Neuronal stem cell (in vitro differentiated cells): Measurements from ENCODE around the gene FCGR1A.
"Not testable (repeated sequence)": the region's sequence is repeated elsewhere in the genome, so short reads cannot be mapped to it uniquely, and the experiment has no call there.

ENCODE experiments used
- DNase-seq: peaks from one replicate; pipeline ENCODE4 v3.0.0-alpha.2; 2013; ENCODE audit warnings: low spot score
- H2AFZ ChIP-seq: one replicate; pipeline ENCODE4 v1.6.1; 2013; ENCODE audit warnings: mild to moderate bottlenecking, low read length, inconsistent platforms
- H2AK5ac ChIP-seq: 2 replicates; pipeline ENCODE4 v1.6.1; 2013; ENCODE audit warnings: low read depth, mild to moderate bottlenecking, inconsistent platforms, low read length, moderate library complexity, mixed read lengths
- H2BK120ac ChIP-seq: 2 replicates; pipeline ENCODE4 v1.6.1; 2013; ENCODE audit warnings: low read depth, mild to moderate bottlenecking, inconsistent platforms, low read length, moderate library complexity, mixed read lengths
- H2BK12ac ChIP-seq: one replicate; pipeline ENCODE4 v1.6.1; 2013; ENCODE audit warnings: low read length, inconsistent platforms
- H2BK15ac ChIP-seq: 2 replicates; pipeline ENCODE4 v1.6.1; 2013; ENCODE audit warnings: mild to moderate bottlenecking, low read length, inconsistent platforms, mixed read lengths
- H2BK5ac ChIP-seq: one replicate; pipeline ENCODE4 v1.6.1; 2013; ENCODE audit warnings: inconsistent platforms, mild to moderate bottlenecking, low read length, moderate library complexity
- H3K14ac ChIP-seq: one replicate; pipeline ENCODE4 v1.6.1; 2013; ENCODE audit warnings: low read length, inconsistent platforms
- H3K18ac ChIP-seq: 2 replicates; pipeline ENCODE4 v1.6.1; 2013; ENCODE audit warnings: low read length, inconsistent platforms
- H3K23ac ChIP-seq: 2 replicates; pipeline ENCODE4 v1.6.1; 2013; ENCODE audit warnings: low read depth, mild to moderate bottlenecking, mixed read lengths, low read length, inconsistent platforms; ENCODE audit not compliant: poor library complexity
- H3K27ac ChIP-seq: replicated peaks from 3 replicates; pipeline ENCODE4 v1.5.1; 2013; ENCODE audit warnings: low read length, inconsistent platforms
- H3K27me3 ChIP-seq, 3 experiments: 2 replicates each; pipeline ENCODE4 v1.6.1; 2013; ENCODE audit warnings: low read length in 3 of 3, mild to moderate bottlenecking in 2 of 3, inconsistent platforms in 1 of 3, low read depth in 1 of 3, mixed read lengths in 1 of 3, moderate library complexity in 1 of 3; ENCODE audit not compliant: control insufficient read depth in 3 of 3, insufficient read depth in 3 of 3
- H3K36me3 ChIP-seq, 2 donors: replicated peaks in 1 of 2; 2 replicates each; pipeline ENCODE4 v1.6.1; 2013; ENCODE audit warnings: low read length in 2 of 2; ENCODE audit not compliant: control insufficient read depth in 2 of 2, insufficient read depth in 2 of 2
- H3K4ac ChIP-seq: 2 replicates; pipeline ENCODE4 v1.6.1; 2013; ENCODE audit warnings: inconsistent platforms, mild to moderate bottlenecking, low read length, moderate library complexity
- H3K4me1 ChIP-seq, 2 donors: 1 replicate in 1 of 2; 2 replicates in 1 of 2; pipeline ENCODE4 v1.6.1; 2013; ENCODE audit warnings: low read length in 2 of 2, low read depth in 1 of 2; ENCODE audit not compliant: control insufficient read depth in 2 of 2, insufficient read depth in 1 of 2
- H3K4me2 ChIP-seq: one replicate; pipeline ENCODE4 v1.6.1; 2013; ENCODE audit warnings: mild to moderate bottlenecking, low read length, inconsistent platforms; ENCODE audit not compliant: insufficient read depth, poor library complexity, severe bottlenecking
- H3K4me3 ChIP-seq, 2 donors: 2 replicates each; pipeline ENCODE4 v1.5.1; 2013; ENCODE audit warnings: low read length in 2 of 2, mild to moderate bottlenecking in 2 of 2, inconsistent platforms in 1 of 2, moderate library complexity in 1 of 2
- H3K79me1 ChIP-seq: one replicate; pipeline ENCODE4 v1.6.1; 2013; ENCODE audit warnings: low read depth, mild to moderate bottlenecking, inconsistent platforms, low read length, moderate library complexity
- H3K9ac ChIP-seq: one replicate; pipeline ENCODE4 v1.6.1; 2013; ENCODE audit warnings: mild to moderate bottlenecking, low read depth, low read length, inconsistent platforms; ENCODE audit not compliant: poor library complexity
- H3K9me3 ChIP-seq, 2 donors: replicated peaks in 1 of 2; 2 replicates each; pipeline versions ENCODE3 to v1.6.1; 2013; ENCODE audit warnings: low read length in 2 of 2, mild to moderate bottlenecking in 2 of 2, inconsistent platforms in 1 of 2, low read depth in 1 of 2, mixed read lengths in 1 of 2, moderate library complexity in 1 of 2; ENCODE audit not compliant: control insufficient read depth in 2 of 2, insufficient read depth in 1 of 2
- H4K8ac ChIP-seq: one replicate; pipeline ENCODE4 v1.6.1; 2013; ENCODE audit warnings: low read depth, mild to moderate bottlenecking, inconsistent platforms, low read length, moderate library complexity
- H4K91ac ChIP-seq: one replicate; pipeline ENCODE4 v1.6.1; 2013; ENCODE audit warnings: low read length, low read depth, mild to moderate bottlenecking, inconsistent platforms; ENCODE audit not compliant: poor library complexity
- WGBS, 2 donors: extraction: QIAGEN DNeasy Blood & Tissue Kit; methylation state at CpG; one replicate each; pipeline ENCODE4 v1.1.7; 2013; ENCODE audit warnings: missing lambda C conversion rate in 2 of 2, mixed read lengths in 1 of 2; ENCODE audit not compliant: insufficient read length in 2 of 2, insufficient replicate concordance in 1 of 2; ENCODE audit errors: extremely low coverage in 2 of 2; 5-methylcytosine and 5-hydroxymethylcytosine counted together

Gene FCGR1A

DNA sequence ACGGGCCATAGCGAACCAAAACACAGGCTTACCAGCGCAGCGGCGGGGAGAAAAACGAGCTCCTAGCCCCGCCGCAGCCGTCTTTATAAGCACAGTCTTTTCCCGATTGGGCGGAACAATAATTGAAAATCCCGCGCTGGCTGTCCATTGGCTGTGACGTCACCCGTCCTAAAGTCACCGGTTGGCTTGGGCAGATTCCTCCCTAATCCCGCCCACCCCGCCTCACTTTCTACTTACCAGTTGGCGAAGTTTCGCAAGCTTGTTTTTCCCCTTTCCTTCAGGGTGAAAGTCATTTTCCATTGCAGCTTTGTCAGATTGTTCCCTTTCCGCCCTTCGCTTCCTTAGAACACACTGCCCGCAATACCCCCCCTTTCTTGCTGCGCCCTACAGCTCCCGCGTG lies 58.7 kb downstream of the FCGR1A start:
- H3K14ac ChIP-seq, H3K9ac ChIP-seq, H2BK15ac ChIP-seq, DNase-seq, H3K23ac ChIP-seq, H2AK5ac ChIP-seq, H4K91ac ChIP-seq, H2AFZ ChIP-seq, H3K27me3 ChIP-seq, H3K4me3 ChIP-seq, H3K18ac ChIP-seq, H3K79me1 ChIP-seq, H3K9me3 ChIP-seq, H2BK12ac ChIP-seq, H2BK120ac ChIP-seq, H3K27ac ChIP-seq, H3K4me2 ChIP-seq, H2BK5ac ChIP-seq, H4K8ac ChIP-seq, H3K4ac ChIP-seq: not testable (repeated sequence)
- Histone ChIP-seq H3K36me3 (peaks cover 0 to 16% of the 10 kb centered on the region in 2 donors), H3K4me1 (peaks cover 0 to 11% of the 10 kb centered on the region in 2 donors)
- no CpG with 5 or more reads among the region's 26 CpGs for WGBS, 2 donors
